Stomach (tissue), 9 donors: ENCODE results near the gene RABGAP1L. TPM values are rescaled to one million over a fixed set of nuclear protein-coding genes. Genes with fewer than 3 reads are reported as not detected.
A peak's percentile ranks its signal among the peaks of the same experiment; 100 is the strongest.

Source experiments
- DNase-seq, 2 donors: peaks; one replicate each; pipeline versions ENCODE4 v3.0.0 to v3.0.0-alpha.2; 2013 to 2019
- H3K27ac ChIP-seq, 5 donors: fragments of 200-600 bp in 4 of 5; sonication (generic) in 4 of 5; one replicate each; pipeline ENCODE4 v1.5.1; 2013 to 2019; ENCODE audit warnings: mild to moderate bottlenecking in 1 of 5, moderate library complexity in 1 of 5
- H3K27me3 ChIP-seq, 3 donors: fragments of 200-600 bp; sonication (generic); one replicate each; pipeline ENCODE4 v1.5.1; 2017 to 2019; ENCODE audit warnings: mixed run types in 1 of 3
- H3K36me3 ChIP-seq, 4 donors: fragments of 200-600 bp; sonication (generic); 1 replicate in 3 of 4; 2 replicates in 1 of 4; pipeline ENCODE4 v1.5.1; 2016 to 2019
- H3K4me1 ChIP-seq, 4 donors: fragments of 200-600 bp; sonication (generic); one replicate each; pipeline ENCODE4 v1.5.1; 2016 to 2019
- H3K4me3 ChIP-seq, 4 donors: fragments of 200-600 bp; sonication (generic) in 3 of 4; one replicate each; pipeline ENCODE4 v1.5.1; 2016 to 2019; ENCODE audit warnings: mild to moderate bottlenecking in 1 of 4
- H3K9me3 ChIP-seq, 4 donors: fragments of 200-600 bp; sonication (generic); one replicate each; pipeline ENCODE4 v1.5.1; 2016 to 2019
- EP300 ChIP-seq: sonication (generic); formaldehyde crosslinking; IDR thresholded peaks from one replicate; pipeline ENCODE4 v1.6.1; 2017; ENCODE audit warnings: antibody characterized with exemption
- POLR2A ChIP-seq, 4 donors: fragments of 450-650 bp; IDR thresholded peaks; one replicate each; pipeline ENCODE4 v1.6.1; 2016; ENCODE audit warnings: antibody characterized with exemption in 4 of 4, control low read depth in 2 of 4, mild to moderate bottlenecking in 1 of 4, moderate library complexity in 1 of 4
- POLR2AphosphoS5 ChIP-seq, 3 donors: sonication (generic); formaldehyde crosslinking; IDR thresholded peaks; one replicate each; pipeline ENCODE4 v1.6.1; 2016; ENCODE audit warnings: antibody characterized with exemption in 3 of 3
- WGBS, 5 donors: extraction: QIAGEN DNeasy Blood & Tissue Kit in 3 of 5; methylation state at CpG; one replicate each; pipeline versions ENCODE4 v1.1.5 to v1.1.7; 2013 to 2018; 5-methylcytosine and 5-hydroxymethylcytosine counted together
- intact Hi-C: fragments of 100-400 bp; cut with DNase I; formaldehyde crosslinking; loops from one replicate; pipeline ENCODE4 v1.15.1; 2023; ENCODE audit warnings: low total_unique reads
- polyA plus RNA-seq, 3 donors: library from polyadenylated mRNA; stranded (reverse); fragments of 200-250 nt; gene quantifications; one replicate each; pipeline ENCODE4 v1.2.3, GENCODE V29; 2013
- total RNA-seq, 5 donors: library from RNA; depleted of rRNA; stranded (reverse); fragments of >200 nt; gene quantifications; one replicate each; pipeline versions ENCODE4 v1.1.0 to v1.2.3, GENCODE V29; 2014 to 2016
- TF ChIP-seq, protein P1 (sequence below), 7 experiments: fragments of 450-650 bp in 4 of 7; fragments of 200-600 bp in 3 of 7; sonication (generic) in 3 of 7; IDR thresholded peaks; one replicate each; pipeline ENCODE4 v1.5.1; 2016 to 2019; ENCODE audit warnings: antibody characterized with exemption in 7 of 7, control low read depth in 2 of 7, mild to moderate bottlenecking in 1 of 7
- donor health status: healthy with polysubstance abuse.
- donor health status: Bipolar disorder and iron deficiency.
- donor health status: healthy.

Gene RABGAP1L
- total and polyA plus RNA-seq, 8 donors, result 14.2 to 238 (median 57.9) TPM

DNA sequence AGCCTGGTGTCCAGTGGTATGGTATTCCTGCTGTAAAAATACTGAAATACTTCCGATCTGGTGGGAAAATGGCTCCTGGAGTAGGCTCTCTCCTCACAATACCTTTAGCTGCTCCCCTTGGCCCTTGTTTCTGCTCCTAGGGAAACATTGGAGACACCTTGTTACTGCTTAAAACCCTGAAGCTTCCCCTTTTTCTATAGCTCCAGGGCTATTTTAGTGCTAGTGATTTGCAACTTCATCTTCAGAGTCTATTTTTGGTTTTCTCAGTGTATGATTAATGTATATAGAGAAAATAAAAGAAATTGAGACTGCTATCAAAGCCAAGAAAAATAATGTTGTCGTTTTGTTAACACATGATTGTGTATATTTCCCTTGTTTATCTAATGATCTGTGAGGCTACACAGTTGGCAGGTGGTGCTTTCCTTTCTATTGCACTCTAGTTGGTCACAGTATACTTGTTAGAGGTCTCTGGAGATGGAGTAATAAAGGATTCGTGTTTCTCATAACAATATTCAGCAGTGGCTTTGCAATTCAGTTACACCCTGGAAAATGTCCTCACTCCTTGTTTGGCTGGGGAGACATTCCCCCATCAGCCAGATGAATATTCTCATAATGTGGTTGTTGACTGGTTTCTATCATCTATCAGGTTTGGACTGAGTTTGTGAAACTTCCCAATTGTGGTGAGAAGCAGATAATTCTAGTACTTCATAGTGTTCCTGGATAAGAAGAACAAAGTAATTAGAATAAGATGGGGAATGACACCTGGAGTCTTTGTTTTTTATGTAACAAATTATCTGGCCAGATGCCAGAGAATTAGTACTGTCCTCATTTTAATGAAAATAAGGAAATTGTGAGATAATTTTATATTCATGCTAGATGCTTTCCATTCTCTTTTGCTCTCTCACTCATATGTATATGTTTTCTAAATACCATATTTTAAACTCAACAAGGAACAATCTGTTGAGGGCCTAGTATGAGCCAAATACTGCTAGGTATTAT, 795.6 kb downstream of the RABGAP1L start:
- H3K4me1 ChIP-seq, result peaks cover 14 to 29% (median 21%) of the 10 kb centered on the region in 4 donors
- intact Hi-C loops, result loop anchor here (5.0 kb wide), 1 partner anchor 53 kb away; no protein-coding TSS in a partner anchor
- 19 to 36% (median 31%) methylated on average over 3 of the region's 3 CpGs for WGBS, 5 donors

DNA sequence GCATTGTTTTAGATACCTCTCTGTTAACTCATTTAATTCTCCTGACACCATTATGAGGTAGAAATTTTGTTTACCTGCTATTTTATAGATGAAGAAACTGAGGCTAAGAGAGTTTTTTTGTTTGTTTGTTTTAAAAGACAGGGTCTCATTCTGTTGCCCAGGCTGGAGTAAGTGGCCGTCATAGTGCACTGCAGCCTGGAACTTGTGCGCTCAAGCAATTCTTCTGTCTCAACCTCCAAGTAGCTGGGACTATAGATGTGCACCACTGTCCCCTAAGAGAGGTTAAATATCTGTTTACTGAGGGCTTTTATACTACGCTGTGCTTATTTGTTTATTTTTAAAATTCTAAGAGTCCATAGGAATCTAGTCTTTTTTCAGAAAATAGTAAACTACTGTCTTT, 796.8 kb downstream of the RABGAP1L start:
- Histone ChIP-seq H3K27me3 (no peaks in the 10 kb centered on the region), H3K4me1 (peaks cover 14 to 29% (median 21%) of the 10 kb centered on the region in 4 donors), H3K36me3 (peaks cover 0 to 24% (median 0%) of the 10 kb centered on the region in 4 donors), H3K9me3 (no peaks in the 10 kb centered on the region), H3K4me3 (no peak overlapping the region), H3K27ac (no peak overlapping the region)
- TF ChIP-seq POLR2A (IDR thresholded peaks at IDR 0.05) (no peak), EP300 (no peak), POLR2AphosphoS5 (IDR thresholded peaks at IDR 0.05) (no peak)
- TF ChIP-seq, protein P1, sequence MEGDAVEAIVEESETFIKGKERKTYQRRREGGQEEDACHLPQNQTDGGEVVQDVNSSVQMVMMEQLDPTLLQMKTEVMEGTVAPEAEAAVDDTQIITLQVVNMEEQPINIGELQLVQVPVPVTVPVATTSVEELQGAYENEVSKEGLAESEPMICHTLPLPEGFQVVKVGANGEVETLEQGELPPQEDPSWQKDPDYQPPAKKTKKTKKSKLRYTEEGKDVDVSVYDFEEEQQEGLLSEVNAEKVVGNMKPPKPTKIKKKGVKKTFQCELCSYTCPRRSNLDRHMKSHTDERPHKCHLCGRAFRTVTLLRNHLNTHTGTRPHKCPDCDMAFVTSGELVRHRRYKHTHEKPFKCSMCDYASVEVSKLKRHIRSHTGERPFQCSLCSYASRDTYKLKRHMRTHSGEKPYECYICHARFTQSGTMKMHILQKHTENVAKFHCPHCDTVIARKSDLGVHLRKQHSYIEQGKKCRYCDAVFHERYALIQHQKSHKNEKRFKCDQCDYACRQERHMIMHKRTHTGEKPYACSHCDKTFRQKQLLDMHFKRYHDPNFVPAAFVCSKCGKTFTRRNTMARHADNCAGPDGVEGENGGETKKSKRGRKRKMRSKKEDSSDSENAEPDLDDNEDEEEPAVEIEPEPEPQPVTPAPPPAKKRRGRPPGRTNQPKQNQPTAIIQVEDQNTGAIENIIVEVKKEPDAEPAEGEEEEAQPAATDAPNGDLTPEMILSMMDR (IDR thresholded peaks at IDR 0.05), result no peak
- no peak for DNase-seq
- 87 to 95% (median 94%) methylated on average over 3 of the region's 3 CpGs for WGBS, 5 donors
- intact Hi-C loops, result no loop called here

More for the DNA sequence above, 795.6 kb downstream of the RABGAP1L start:
- Histone ChIP-seq H3K27ac (peak overlapping the region; percentile 28 to 78 (median 57)), H3K27me3 (no peaks in the 10 kb centered on the region), H3K9me3 (no peaks in the 10 kb centered on the region), H3K4me3 (no peak overlapping the region), H3K36me3 (peaks cover 0 to 24% (median 0%) of the 10 kb centered on the region in 4 donors)
- TF ChIP-seq POLR2A (IDR thresholded peaks at IDR 0.05), result no peak
- TF ChIP-seq EP300, result no peak
- TF ChIP-seq POLR2AphosphoS5 (IDR thresholded peaks at IDR 0.05), result no peak
- TF ChIP-seq, protein P1 (IDR thresholded peaks at IDR 0.05), result no peak
- no peak for DNase-seq

DNA sequence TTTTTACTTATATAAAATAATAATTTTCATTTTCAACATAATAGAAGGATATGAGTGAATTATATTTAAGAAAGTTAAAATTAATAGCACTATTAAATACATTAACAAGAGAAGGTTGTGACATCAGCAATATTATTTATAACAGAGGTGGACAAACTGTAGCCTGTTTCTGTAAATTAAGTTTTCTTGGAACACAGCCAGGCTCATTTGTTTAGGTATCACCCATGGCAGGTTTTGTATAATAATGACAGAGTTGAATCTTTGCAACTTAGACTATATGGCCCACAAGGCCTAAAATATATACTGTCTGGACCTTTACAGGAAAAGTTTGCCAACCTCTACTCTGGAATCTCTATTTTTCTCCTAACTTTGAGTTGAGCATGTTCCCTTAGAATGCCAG, 797.7 kb downstream of the RABGAP1L start:
- H3K4me1 ChIP-seq, result peaks cover 14 to 29% (median 21%) of the 10 kb centered on the region in 4 donors
- intact Hi-C loops, result no loop called here
- peaks cover 0 to 24% (median 0%) of the 10 kb centered on the region in 4 donors for H3K36me3 ChIP-seq
- TF ChIP-seq POLR2A (IDR thresholded peaks at IDR 0.05), result no peak
- no peak for TF ChIP-seq EP300
- DNase-seq, result no peak
- H3K9me3 ChIP-seq, result no peaks in the 10 kb centered on the region
- no peak overlapping the region for H3K27ac ChIP-seq
- H3K4me3 ChIP-seq, result no peak overlapping the region
- H3K27me3 ChIP-seq, result no peaks in the 10 kb centered on the region

DNA sequence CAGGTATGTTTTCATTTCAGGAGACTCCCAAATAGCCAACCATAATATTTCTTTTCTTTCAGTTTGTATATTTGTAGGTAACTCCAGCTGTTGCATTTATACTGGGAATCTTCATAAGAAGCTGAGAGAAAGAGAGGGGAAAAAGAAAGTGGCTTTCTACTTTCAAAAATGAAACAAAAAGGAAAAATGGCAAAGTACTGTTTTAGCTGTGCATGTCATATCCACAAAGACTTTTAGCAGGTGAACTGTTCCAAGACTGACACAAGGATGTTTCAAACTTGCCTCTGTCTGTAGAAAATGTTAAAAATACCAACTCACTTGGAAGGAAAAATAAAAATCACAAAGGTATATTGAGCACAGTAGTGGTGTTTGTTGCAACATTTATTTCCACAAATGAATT, 798.5 kb downstream of the RABGAP1L start:
- intact Hi-C loops, result no loop called here
- Histone ChIP-seq H3K4me1 (peaks cover 14 to 30% (median 22%) of the 10 kb centered on the region in 4 donors), H3K4me3 (no peak overlapping the region), H3K36me3 (peaks cover 0 to 24% (median 0%) of the 10 kb centered on the region in 4 donors), H3K27me3 (no peaks in the 10 kb centered on the region), H3K9me3 (no peaks in the 10 kb centered on the region), H3K27ac (no peak overlapping the region)
- TF ChIP-seq, protein P1 (IDR thresholded peaks at IDR 0.05), result no peak
- TF ChIP-seq POLR2A (IDR thresholded peaks at IDR 0.05) (no peak), POLR2AphosphoS5 (IDR thresholded peaks at IDR 0.05) (no peak), EP300 (no peak)
- no peak for DNase-seq
